MG63 (cell line): ENCODE measurements around the gene P2RX5. TPM values are rescaled to one million over a fixed set of nuclear protein-coding genes. Genes with fewer than 3 reads are reported as not detected.

ENCODE experiments used
- DNase-seq: peaks from one replicate; pipeline ENCODE4 v3.0.0-alpha.2; 2020
- H3K27me3 ChIP-seq: fragments of 250-450 bp; sonication (Bioruptor Pico); 2 replicates; pipeline ENCODE4 v1.5.1; 2020; ENCODE audit warnings: mild to moderate bottlenecking, moderate library complexity
- H3K36me3 ChIP-seq: fragments of 250-450 bp; sonication (Bioruptor Pico); 2 replicates; pipeline ENCODE4 v1.5.1; 2020; ENCODE audit warnings: mild to moderate bottlenecking, moderate library complexity
- H3K4me3 ChIP-seq: fragments of 250-450 bp; sonication (Bioruptor Pico); 2 replicates; pipeline ENCODE4 v1.5.1; 2020; ENCODE audit warnings: mild to moderate bottlenecking, moderate library complexity
- H3K9me3 ChIP-seq: fragments of 250-450 bp; sonication (Bioruptor Pico); 2 replicates; pipeline ENCODE4 v1.5.1; 2020; ENCODE audit warnings: mild to moderate bottlenecking, moderate library complexity
- total RNA-seq: library from RNA; depleted of rRNA; stranded (reverse); fragments of >200 nt; shearing (Covaris generic); gene quantifications from 2 replicates; pipeline ENCODE4 v1.2.3, GENCODE V29; 2014; ENCODE audit warnings: low replicate concordance

Gene P2RX5
- total RNA-seq, 1 experiment from 2014 or later, result 12.3 TPM

GRCh38 chr17:3647769-3648555 is 48.0 kb downstream of the P2RX5 start:
- no peak overlapping the region for H3K4me3 ChIP-seq
- peak; percentile 24 for DNase-seq
- H3K27me3 ChIP-seq, result no peaks in the 10 kb centered on the region
- no peaks in the 10 kb centered on the region for H3K36me3 ChIP-seq
- no peaks in the 10 kb centered on the region for H3K9me3 ChIP-seq

- Histone ChIP-seq H3K4me3 (no peak overlapping the region), H3K36me3 (no peaks in the 10 kb centered on the region), H3K27me3 (no peaks in the 10 kb centered on the region), H3K9me3 (no peaks in the 10 kb centered on the region)
- DNase-seq, result no peak
These were observed 48.7 kb downstream of the P2RX5 start for GRCh38 chr17:3647251-3647650.

- H3K27me3 ChIP-seq, result no peaks in the 10 kb centered on the region
- H3K9me3 ChIP-seq, result no peaks in the 10 kb centered on the region
- no peaks in the 10 kb centered on the region for H3K36me3 ChIP-seq
- DNase-seq, result no peak
- no peak overlapping the region for H3K4me3 ChIP-seq
These were observed 50.6 kb downstream of the P2RX5 start for GRCh38 chr17:3645310-3645709.

DNA sequence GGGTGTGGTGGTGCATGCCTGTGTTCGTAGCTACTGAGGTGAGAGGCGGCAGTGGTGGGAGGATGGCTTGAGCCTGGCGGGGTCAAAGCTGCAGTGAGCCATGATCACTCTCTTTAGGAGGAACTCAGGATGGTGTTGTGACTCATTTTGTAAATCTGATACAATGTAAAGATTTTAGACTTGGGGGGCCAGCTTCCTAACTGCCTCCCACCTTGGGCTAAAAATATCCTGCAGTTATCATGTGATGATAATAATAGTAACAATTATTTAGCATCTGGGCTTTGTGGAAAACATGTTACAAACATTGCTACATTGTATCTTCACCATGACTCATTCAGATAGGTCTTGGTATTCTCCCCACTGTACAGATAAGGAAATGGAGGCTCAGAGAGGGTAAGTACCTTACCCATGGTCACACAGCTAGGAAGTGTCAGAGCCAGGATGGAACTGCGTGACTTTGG is 52.0 kb downstream of the P2RX5 start:
- no peak for DNase-seq
- H3K4me3 ChIP-seq, result no peak overlapping the region
- no peaks in the 10 kb centered on the region for H3K27me3 ChIP-seq
- H3K9me3 ChIP-seq, result no peaks in the 10 kb centered on the region
- H3K36me3 ChIP-seq, result no peaks in the 10 kb centered on the region

GRCh38 chr17:3641717-3642486 is 54.1 kb downstream of the P2RX5 start:
- Histone ChIP-seq H3K36me3 (no peaks in the 10 kb centered on the region), H3K9me3 (no peaks in the 10 kb centered on the region), H3K27me3 (no peaks in the 10 kb centered on the region), H3K4me3 (no peak overlapping the region)
- no peak for DNase-seq

DNA sequence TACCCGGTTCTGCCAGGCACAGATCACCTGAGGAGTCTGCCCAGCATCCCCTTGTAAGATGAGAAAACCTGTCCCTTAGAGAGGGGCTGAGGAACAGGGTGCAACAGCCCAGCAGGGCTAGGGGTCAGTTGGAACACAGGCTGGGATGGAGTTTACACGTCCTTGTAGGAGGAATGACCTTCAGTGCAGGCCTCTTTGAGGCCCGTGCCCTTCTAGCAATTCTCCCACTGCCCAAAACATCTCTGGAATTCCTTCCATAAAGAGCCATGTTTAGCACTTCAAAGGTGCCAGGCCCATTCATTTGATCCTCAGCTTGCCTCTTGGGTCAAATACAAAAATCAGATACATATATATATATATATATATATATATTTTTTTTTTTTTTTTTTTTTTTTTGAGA is 54.9 kb downstream of the P2RX5 start:
- H3K27me3 ChIP-seq, result no peaks in the 10 kb centered on the region
- H3K9me3 ChIP-seq, result no peaks in the 10 kb centered on the region
- H3K4me3 ChIP-seq, result no peak overlapping the region
- no peak for DNase-seq
- H3K36me3 ChIP-seq, result no peaks in the 10 kb centered on the region

GRCh38 chr17:3639981-3640596 is 55.9 kb downstream of the P2RX5 start:
- Histone ChIP-seq H3K4me3 (no peak overlapping the region), H3K27me3 (no peaks in the 10 kb centered on the region), H3K9me3 (no peaks in the 10 kb centered on the region), H3K36me3 (no peaks in the 10 kb centered on the region)
- no peak for DNase-seq

DNA sequence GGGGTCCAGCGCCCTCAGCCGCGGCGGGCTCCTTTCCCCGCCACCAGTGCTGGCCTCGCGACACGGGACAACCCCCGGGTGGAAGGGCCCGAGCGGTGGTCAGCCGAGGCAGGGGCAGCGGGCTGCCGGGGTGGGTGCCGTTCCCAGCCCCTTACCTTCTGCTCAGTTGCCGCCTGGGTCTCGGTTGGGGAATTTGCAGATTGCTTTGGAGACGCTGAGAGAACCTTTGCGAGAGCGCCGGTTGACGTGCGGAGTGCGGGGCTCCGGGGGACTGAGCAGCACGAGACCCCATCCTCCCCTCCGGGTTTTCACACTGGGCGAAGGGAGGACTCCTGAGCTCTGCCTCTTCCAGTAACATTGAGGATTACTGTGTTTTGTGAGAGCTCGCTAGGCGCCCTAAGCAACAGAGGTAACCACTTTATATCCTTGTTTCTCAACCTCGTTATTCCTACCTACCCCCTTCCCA is 59.0 kb downstream of the P2RX5 start:
- no peaks in the 10 kb centered on the region for H3K9me3 ChIP-seq
- DNase-seq, result no peak
- peak overlapping the region; percentile 93 for H3K4me3 ChIP-seq
- H3K36me3 ChIP-seq, result no peaks in the 10 kb centered on the region
- no peaks in the 10 kb centered on the region for H3K27me3 ChIP-seq

- H3K9me3 ChIP-seq, result no peaks in the 10 kb centered on the region
- peak within 1 kb of the TSS; percentile 93 for H3K4me3 ChIP-seq
- peak; percentile 92 for DNase-seq
- H3K36me3 ChIP-seq, result no peaks in the 10 kb centered on the region
- H3K27me3 ChIP-seq, result no peaks in the 10 kb centered on the region
These were observed 59.6 kb downstream of the P2RX5 start, which contains the start of the genes CTNS and SHPK for GRCh38 chr17:3636154-3636907. Gene CTNS (plus strand): TSS chr17:3636760. CDS start chr17:3640207, 3,447 bp downstream. Gene SHPK (minus strand): TSS chr17:3636250. CDS start chr17:3636219, 31 bp downstream.

DNA sequence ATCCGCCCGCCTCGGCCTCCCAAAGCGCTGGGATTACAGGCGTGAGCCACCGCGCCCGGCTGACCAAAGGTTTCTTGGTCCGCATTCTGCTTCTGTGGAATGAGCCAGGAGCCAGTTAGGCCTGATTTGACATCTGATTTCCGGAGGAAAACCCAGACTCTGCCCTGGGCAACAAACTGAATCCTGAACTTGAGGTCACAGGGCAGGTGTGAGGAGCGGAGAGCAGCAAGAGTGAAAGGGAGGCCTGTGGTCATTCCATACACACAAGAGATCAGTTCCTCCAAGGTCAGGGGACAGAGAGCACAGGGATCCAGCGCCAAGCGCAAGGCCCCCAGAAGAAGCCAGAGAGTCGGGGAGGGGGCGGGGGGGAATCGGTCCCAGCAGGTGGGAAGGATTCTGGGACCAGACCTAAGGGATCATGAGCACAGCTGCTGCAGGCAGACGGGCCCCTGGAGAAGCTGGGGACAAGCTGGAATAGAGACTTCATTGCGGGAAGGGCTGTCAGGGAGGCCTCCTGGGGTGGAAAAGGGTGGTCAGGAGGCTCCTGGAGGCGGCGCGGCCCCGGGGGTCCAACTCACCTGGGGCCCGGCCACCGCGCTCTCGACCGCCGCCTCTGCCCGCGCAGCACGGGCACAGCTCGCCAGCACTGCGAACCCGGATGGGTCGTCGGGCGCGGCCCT is 60.3 kb downstream of the P2RX5 start:
- Histone ChIP-seq H3K9me3 (no peaks in the 10 kb centered on the region), H3K36me3 (no peaks in the 10 kb centered on the region), H3K4me3 (peak overlapping the region; percentile 93), H3K27me3 (no peaks in the 10 kb centered on the region)
- DNase-seq, result no peak

DNA sequence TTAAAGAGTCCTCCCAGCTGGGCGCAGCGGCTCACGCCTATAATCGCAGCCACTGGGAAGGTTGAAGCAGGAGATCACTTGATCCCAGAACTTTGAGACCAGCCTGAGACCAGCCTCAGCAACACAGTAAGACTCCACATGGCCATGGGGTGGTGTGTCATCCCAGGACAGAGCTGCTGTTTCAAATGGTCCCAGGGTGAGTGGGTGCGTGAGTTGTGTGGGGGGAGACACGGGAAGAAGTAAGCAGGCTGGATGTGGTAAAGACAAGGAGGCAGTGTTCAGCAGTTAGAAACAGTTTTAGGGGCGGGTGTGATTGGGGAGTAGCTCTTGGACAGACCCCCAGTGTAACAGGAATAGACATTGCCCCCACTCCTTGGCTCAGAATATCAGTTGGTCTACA is 63.7 kb downstream of the P2RX5 start:
- Histone ChIP-seq H3K27me3 (no peaks in the 10 kb centered on the region), H3K4me3 (no peak overlapping the region), H3K36me3 (no peaks in the 10 kb centered on the region), H3K9me3 (no peaks in the 10 kb centered on the region)
- no peak for DNase-seq

DNA sequence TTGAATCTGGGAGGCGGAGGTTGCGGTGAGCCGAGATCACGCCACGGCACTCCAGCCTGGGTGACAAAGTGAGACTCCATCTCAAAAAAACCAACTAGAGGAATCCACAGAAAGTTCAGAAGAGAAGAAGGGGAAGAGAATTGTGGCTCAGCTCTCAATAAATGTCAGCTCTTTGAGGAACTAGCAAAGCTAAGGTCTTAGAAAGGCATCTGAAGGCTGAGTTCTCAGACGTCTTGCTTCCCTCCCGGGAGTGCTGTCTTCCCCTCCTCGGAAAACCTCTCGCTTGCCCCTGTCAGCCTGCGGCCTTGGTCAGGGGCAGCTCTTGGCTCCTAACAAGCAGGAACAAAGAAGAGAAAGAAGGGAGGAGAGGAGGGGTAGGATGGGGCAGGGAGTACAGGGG is 65.2 kb downstream of the P2RX5 start:
- Histone ChIP-seq H3K4me3 (no peak overlapping the region), H3K9me3 (no peaks in the 10 kb centered on the region), H3K36me3 (no peaks in the 10 kb centered on the region), H3K27me3 (no peaks in the 10 kb centered on the region)
- DNase-seq, result no peak

GRCh38 chr17:3627769-3628167 is 68.2 kb downstream of the P2RX5 start:
- no peak for DNase-seq
- Histone ChIP-seq H3K36me3 (no peaks in the 10 kb centered on the region), H3K27me3 (no peaks in the 10 kb centered on the region), H3K4me3 (no peak overlapping the region), H3K9me3 (no peaks in the 10 kb centered on the region)

- no peaks in the 10 kb centered on the region for H3K9me3 ChIP-seq
- H3K36me3 ChIP-seq, result no peaks in the 10 kb centered on the region
- no peak for DNase-seq
- H3K4me3 ChIP-seq, result no peak overlapping the region
- no peaks in the 10 kb centered on the region for H3K27me3 ChIP-seq
These were observed 68.9 kb downstream of the P2RX5 start for GRCh38 chr17:3626831-3627768.
